Neural cell (in vitro differentiated cells): ENCODE results near the gene RASSF8. TPM values are rescaled to one million over a fixed set of nuclear protein-coding genes. Genes with fewer than 3 reads are reported as not detected.
A peak's percentile ranks its signal among the peaks of the same experiment; 100 is the strongest.

ENCODE experiments used
- H2AFZ ChIP-seq: fragments of 200-600, 300-800 bp; sonication (generic), shearing (Covaris generic); 2 replicates; pipeline ENCODE4 v1.6.0; 2014; ENCODE audit warnings: low read depth, mild to moderate bottlenecking, antibody characterized with exemption, low read length, moderate library complexity
- H3F3A ChIP-seq: fragments of 200-600 bp; shearing (Covaris generic); 2 replicates; pipeline ENCODE4 v1.6.1; 2016; ENCODE audit warnings: mild to moderate bottlenecking, moderate library complexity, mixed read lengths, antibody characterized with exemption, low read length; ENCODE audit not compliant: insufficient read depth, poor library complexity, severe bottlenecking
- H3K27ac ChIP-seq: fragments of 200-600, 300-800 bp; sonication (generic), shearing (Covaris generic); 2 replicates; pipeline ENCODE4 v1.5.1; 2014; ENCODE audit warnings: mild to moderate bottlenecking, low read length, moderate library complexity
- H3K27me3 ChIP-seq: fragments of 300-800, 200-600 bp; sonication (generic), shearing (Covaris generic); 2 replicates; pipeline ENCODE4 v1.6.0; 2014; ENCODE audit warnings: mild to moderate bottlenecking, low read depth, low read length, moderate library complexity; ENCODE audit not compliant: insufficient read depth
- H3K36me3 ChIP-seq: fragments of 300-800, 200-600 bp; sonication (generic), shearing (Covaris generic); 2 replicates; pipeline ENCODE4 v1.5.1; 2014; ENCODE audit warnings: mild to moderate bottlenecking, antibody characterized with exemption, low read length, moderate library complexity; ENCODE audit not compliant: insufficient read depth
- H3K4me2 ChIP-seq: fragments of 300-800, 200-600 bp; sonication (generic), shearing (Covaris generic); 2 replicates; pipeline ENCODE4 v1.6.0; 2014; ENCODE audit warnings: mild to moderate bottlenecking, low read length
- H3K4me3 ChIP-seq: fragments of 300-800, 200-600 bp; sonication (generic), shearing (Covaris generic); 2 replicates; pipeline ENCODE4 v1.5.1; 2014; ENCODE audit warnings: mild to moderate bottlenecking, low read length, moderate library complexity
- H3K79me2 ChIP-seq: fragments of 200-600 bp; shearing (Covaris generic); replicated peaks from 2 replicates; pipeline ENCODE4 v1.6.0; 2014; ENCODE audit warnings: mild to moderate bottlenecking, low read length, moderate library complexity; ENCODE audit not compliant: insufficient read depth
- H3K9ac ChIP-seq: fragments of 300-800, 200-600 bp; sonication (generic), shearing (Covaris generic); 2 replicates; pipeline ENCODE4 v1.6.1; 2016; ENCODE audit warnings: mild to moderate bottlenecking, low read length, mixed read lengths
- H3K9me2 ChIP-seq: fragments of 200-600 bp; shearing (Covaris generic); 2 replicates; pipeline ENCODE4 v1.6.1; 2016; ENCODE audit warnings: mild to moderate bottlenecking, low read length, mixed read lengths; ENCODE audit not compliant: insufficient read depth
- H3K9me3 ChIP-seq: fragments of 200-600, 300-800 bp; sonication (generic), shearing (Covaris generic); 2 replicates; pipeline ENCODE4 v1.6.1; 2016; ENCODE audit warnings: mild to moderate bottlenecking, mixed run types, low read length, moderate library complexity, mixed read lengths
- H4K20me1 ChIP-seq: fragments of 200-600 bp; shearing (Covaris generic); 2 replicates; pipeline ENCODE4 v1.6.1; 2016; ENCODE audit warnings: mild to moderate bottlenecking, mixed run types; ENCODE audit not compliant: insufficient read depth
- CTCF ChIP-seq: fragments of 450-650 bp; IDR thresholded peaks from 2 replicates; pipeline ENCODE4 v1.5.1; 2014; ENCODE audit warnings: antibody characterized with exemption, mild to moderate bottlenecking, moderate library complexity; ENCODE audit not compliant: poor library complexity, severe bottlenecking
- EP300 ChIP-seq: fragments of 450-650 bp; conservative IDR thresholded peaks from 2 replicates; pipeline ENCODE4 v1.6.1; 2014; ENCODE audit warnings: antibody characterized with exemption, mild to moderate bottlenecking, moderate library complexity; ENCODE audit not compliant: poor library complexity, severe bottlenecking
- EZH2 ChIP-seq: fragments of 200-600, 300-800 bp; shearing (Covaris generic), sonication (generic); IDR thresholded peaks from 2 replicates; pipeline ENCODE4 v1.6.1; 2014; ENCODE audit warnings: antibody characterized with exemption, low read length, borderline replicate concordance, mild to moderate bottlenecking; ENCODE audit not compliant: insufficient read depth, poor library complexity, severe bottlenecking
- POLR2AphosphoS5 ChIP-seq: IDR thresholded peaks from 2 replicates; pipeline ENCODE4 v1.6.1; 2012
- TAF1 ChIP-seq: IDR thresholded peaks from 2 replicates; pipeline ENCODE4 v1.6.1; 2012; ENCODE audit warnings: low read depth
- polyA plus RNA-seq: library from polyadenylated mRNA; depleted of rRNA; stranded (reverse); fragments of >200 nt; gene quantifications from 2 replicates; pipeline ENCODE4 v1.2.3, GENCODE V29; 2014
- TF ChIP-seq, protein P1 (sequence below): IDR thresholded peaks from 2 replicates; pipeline ENCODE4 v1.6.1; 2012; ENCODE audit warnings: borderline replicate concordance

Gene RASSF8
- polyA plus RNA-seq, 1 donor from 2014 or later, result 11.4 TPM

GRCh38 chr12:26058818-26059217 lies 100.3 kb downstream of the RASSF8 start:
- Histone ChIP-seq H3K9me2 (no peaks in the 10 kb centered on the region), H2AFZ (no peak overlapping the region), H4K20me1 (no peaks in the 10 kb centered on the region), H3K4me2 (no peak overlapping the region), H3F3A (no peaks in the 10 kb centered on the region), H3K27ac (no peak overlapping the region), H3K79me2 (no peaks in the 10 kb centered on the region), H3K4me3 (no peak overlapping the region), H3K36me3 (no peaks in the 10 kb centered on the region), H3K9ac (no peak overlapping the region), H3K27me3 (no peaks in the 10 kb centered on the region), H3K9me3 (no peaks in the 10 kb centered on the region)
- TF ChIP-seq POLR2AphosphoS5 (no peak), EP300 (peak; percentile 18), EZH2 (no peak)
- TF ChIP-seq, protein P1, sequence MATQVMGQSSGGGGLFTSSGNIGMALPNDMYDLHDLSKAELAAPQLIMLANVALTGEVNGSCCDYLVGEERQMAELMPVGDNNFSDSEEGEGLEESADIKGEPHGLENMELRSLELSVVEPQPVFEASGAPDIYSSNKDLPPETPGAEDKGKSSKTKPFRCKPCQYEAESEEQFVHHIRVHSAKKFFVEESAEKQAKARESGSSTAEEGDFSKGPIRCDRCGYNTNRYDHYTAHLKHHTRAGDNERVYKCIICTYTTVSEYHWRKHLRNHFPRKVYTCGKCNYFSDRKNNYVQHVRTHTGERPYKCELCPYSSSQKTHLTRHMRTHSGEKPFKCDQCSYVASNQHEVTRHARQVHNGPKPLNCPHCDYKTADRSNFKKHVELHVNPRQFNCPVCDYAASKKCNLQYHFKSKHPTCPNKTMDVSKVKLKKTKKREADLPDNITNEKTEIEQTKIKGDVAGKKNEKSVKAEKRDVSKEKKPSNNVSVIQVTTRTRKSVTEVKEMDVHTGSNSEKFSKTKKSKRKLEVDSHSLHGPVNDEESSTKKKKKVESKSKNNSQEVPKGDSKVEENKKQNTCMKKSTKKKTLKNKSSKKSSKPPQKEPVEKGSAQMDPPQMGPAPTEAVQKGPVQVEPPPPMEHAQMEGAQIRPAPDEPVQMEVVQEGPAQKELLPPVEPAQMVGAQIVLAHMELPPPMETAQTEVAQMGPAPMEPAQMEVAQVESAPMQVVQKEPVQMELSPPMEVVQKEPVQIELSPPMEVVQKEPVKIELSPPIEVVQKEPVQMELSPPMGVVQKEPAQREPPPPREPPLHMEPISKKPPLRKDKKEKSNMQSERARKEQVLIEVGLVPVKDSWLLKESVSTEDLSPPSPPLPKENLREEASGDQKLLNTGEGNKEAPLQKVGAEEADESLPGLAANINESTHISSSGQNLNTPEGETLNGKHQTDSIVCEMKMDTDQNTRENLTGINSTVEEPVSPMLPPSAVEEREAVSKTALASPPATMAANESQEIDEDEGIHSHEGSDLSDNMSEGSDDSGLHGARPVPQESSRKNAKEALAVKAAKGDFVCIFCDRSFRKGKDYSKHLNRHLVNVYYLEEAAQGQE, result no peak

GRCh38 chr12:26062006-26062405 lies 103.5 kb downstream of the RASSF8 start:
- Histone ChIP-seq H3K27me3 (no peaks in the 10 kb centered on the region), H3K9me2 (no peaks in the 10 kb centered on the region), H3K36me3 (no peaks in the 10 kb centered on the region), H3K4me2 (no peak overlapping the region), H2AFZ (no peak overlapping the region), H3F3A (no peaks in the 10 kb centered on the region), H4K20me1 (no peaks in the 10 kb centered on the region), H3K9me3 (no peaks in the 10 kb centered on the region), H3K27ac (no peak overlapping the region), H3K9ac (no peak overlapping the region), H3K4me3 (no peak overlapping the region), H3K79me2 (no peaks in the 10 kb centered on the region)
- no peak for TF ChIP-seq TAF1
- no peak for TF ChIP-seq EZH2
- no peak for TF ChIP-seq EP300
- no peak for TF ChIP-seq CTCF
- TF ChIP-seq, protein P1, result no peak
